NB4 (cell line): Measurements from ENCODE around the gene IHH.
A peak's percentile ranks its signal among the peaks of the same experiment; 100 is the strongest.

ENCODE experiments used
- DNase-seq: peaks from one replicate; pipeline ENCODE4 v3.0.0; 2010; ENCODE audit warnings: low read depth
- H3K4me3 ChIP-seq: one replicate; pipeline ENCODE4 v1.5.1; 2011; ENCODE audit warnings: mild to moderate bottlenecking, low read depth, low read length, moderate library complexity
- CTCF ChIP-seq: IDR thresholded peaks from one replicate; pipeline ENCODE4 v1.5.1; 2012; ENCODE audit warnings: low read depth, low read length
- MAX ChIP-seq: IDR thresholded peaks from 2 replicates; pipeline ENCODE4 v1.6.1; 2011; ENCODE audit warnings: low read depth, low read length
- MYC ChIP-seq: IDR thresholded peaks from 2 replicates; pipeline ENCODE4 v1.6.1; 2011; ENCODE audit warnings: low read depth, low read length
- POLR2A ChIP-seq: IDR thresholded peaks from 2 replicates; pipeline ENCODE4 v1.6.1; 2011; ENCODE audit warnings: mild to moderate bottlenecking; ENCODE audit not compliant: insufficient read length; ENCODE audit errors: extremely low read depth

The IHH gene

GRCh38 chr2:219010162-219010756 lies 50.5 kb downstream of the IHH start:
- peak; percentile 37 for DNase-seq
- TF ChIP-seq MAX = no peak
- peak; percentile 58 for TF ChIP-seq CTCF
- no peak overlapping the region for H3K4me3 ChIP-seq

GRCh38 chr2:219009294-219009693 lies 51.4 kb downstream of the IHH start:
- no peak overlapping the region for H3K4me3 ChIP-seq
- DNase-seq = no peak
- TF ChIP-seq POLR2A = no peak
- no peak for TF ChIP-seq CTCF
- TF ChIP-seq MAX = no peak
- TF ChIP-seq MYC = no peak
